GM12878 (cell line): ENCODE measurements around the gene LMTK2. TPM values are rescaled to one million over a fixed set of nuclear protein-coding genes. Genes with fewer than 3 reads are reported as not detected.

ENCODE experiments used
- BMI1 ChIP-seq: fragments of 450-650 bp; IDR thresholded peaks from 2 replicates; pipeline ENCODE4 v1.6.1; 2016; ENCODE audit warnings: mild to moderate bottlenecking, moderate library complexity, borderline replicate concordance
- HCFC1 ChIP-seq: fragments of 150-350 bp; IDR thresholded peaks from 2 replicates; pipeline ENCODE4 v1.6.1; 2014; ENCODE audit warnings: low read length
- IRF5 ChIP-seq: fragments of 450-650 bp; IDR thresholded peaks from 2 replicates; pipeline ENCODE4 v1.6.1; 2017; ENCODE audit warnings: borderline replicate concordance
- LARP7 ChIP-seq: fragments of 450-650 bp; IDR thresholded peaks from 2 replicates; pipeline ENCODE4 v1.6.1; 2017; ENCODE audit warnings: mild to moderate bottlenecking
- MYC ChIP-seq: IDR thresholded peaks from 2 replicates; pipeline ENCODE4 v1.6.1; 2011; ENCODE audit warnings: mild to moderate bottlenecking, low read length, moderate library complexity, inconsistent platforms; ENCODE audit not compliant: insufficient read depth, insufficient replicate concordance, insufficient read length, severe bottlenecking
- PRDM15 ChIP-seq: fragments of 450-650 bp; formaldehyde crosslinking; IDR thresholded peaks from 2 replicates; pipeline ENCODE4 v1.4.0; 2020; ENCODE audit warnings: mild to moderate bottlenecking, moderate library complexity
- RFX5 ChIP-seq: IDR thresholded peaks from 2 replicates; pipeline ENCODE4 v1.6.1; 2011; ENCODE audit warnings: low read depth, low read length, improper control_type of control experiment
- YY1 ChIP-seq: IDR thresholded peaks from 2 replicates; pipeline ENCODE4 v1.6.1; 2011; ENCODE audit warnings: low read depth, mild to moderate bottlenecking, low read length
- ZNF384 ChIP-seq: IDR thresholded peaks from 2 replicates; pipeline ENCODE4 v1.6.1; 2012; ENCODE audit warnings: low read depth, mild to moderate bottlenecking, low read length, improper control_type of control experiment, borderline replicate concordance
- polyA plus RNA-seq, 11 experiments: library from polyadenylated mRNA; depleted of rRNA in 4 of 11; unstranded in 6 of 11; stranded (reverse) in 5 of 11; fragments of >200 nt; fragmentation: Nextera tagmentation in 4 of 11; fragmentation: Illumina TruSeq in 1 of 11; extraction: Ambion mirVana in 4 of 11; extraction: Trizol in 1 of 11; gene quantifications; 1 replicate in 1 of 11; 2 replicates in 10 of 11; pipeline versions ENCODE4 v1.2.1 to v1.2.3, GENCODE V29; 2011 to 2016; ENCODE audit warnings: inconsistent platforms in 2 of 11, missing spikeins in 2 of 11, low read depth in 1 of 11
- total RNA-seq, 4 experiments: library from RNA; depleted of rRNA in 3 of 4; stranded (reverse); fragments of >200 nt in 3 of 4; fragmentation: Illumina TruSeq in 1 of 4; extraction: Trizol in 1 of 4; gene quantifications; 2 replicates each; pipeline versions ENCODE4 v1.2.1 to v1.2.3, GENCODE V29; 2013 to 2021

Gene LMTK2
- total and polyA plus RNA-seq, 10 of the 15 experiments (the other 5 are each of a cell fraction or from before 2014, with no cell fraction given), result 0.68 to 8.7 (median 4.6) TPM

- TF ChIP-seq PRDM15 (CRISPR knock-in tag), result no peak
- no peak for TF ChIP-seq RFX5
- no peak for TF ChIP-seq BMI1
- no peak for TF ChIP-seq LARP7
- no peak for TF ChIP-seq IRF5
- TF ChIP-seq ZNF384, result no peak
- no peak for TF ChIP-seq MYC
- TF ChIP-seq HCFC1, result no peak
- no peak for TF ChIP-seq YY1
These were observed 107.5 kb downstream of the LMTK2 start (continued) for GRCh38 chr7:98213888-98214810.
